SU-DHL-6 (cell line): ENCODE data around the gene VEGFB.

Experiments used
- CTCF ChIP-seq: fragments of 200-600 bp; sonication (generic); IDR thresholded peaks from one replicate; pipeline ENCODE4 v1.5.1; 2017; ENCODE audit warnings: antibody characterized with exemption, mild to moderate bottlenecking, low read length, moderate library complexity; ENCODE audit not compliant: insufficient read depth, poor library complexity, severe bottlenecking
- EZH2phosphoT487 ChIP-seq: fragments of 200-600 bp; sonication (generic), shearing (Covaris generic); conservative IDR thresholded peaks from 2 replicates; pipeline ENCODE4 v1.6.1; 2018; ENCODE audit warnings: mild to moderate bottlenecking, antibody characterized with exemption, low read length, moderate library complexity, mixed read lengths

- TF ChIP-seq CTCF: no peak
- no peak for TF ChIP-seq EZH2phosphoT487
Observed at GRCh38 chr11:64185175-64185692, 49.1 kb upstream of the VEGFB start.
